Skin epidermis (tissue), 12 donors: ENCODE measurements around the gene LSAMP.

Experiments used
- H3K27ac ChIP-seq, 21 experiments: fragments of 200-600 bp; sonication (generic) in 11 of 21; one replicate each; pipeline ENCODE4 v1.5.0; 2020; ENCODE audit warnings: mild to moderate bottlenecking in 3 of 21, inconsistent platforms in 2 of 21, moderate library complexity in 2 of 21
- H3K4me3 ChIP-seq, 7 experiments: fragments of 200-600 bp; sonication (generic) in 2 of 7; one replicate each; pipeline ENCODE4 v1.5.0; 2020; ENCODE audit warnings: inconsistent platforms in 2 of 7, mild to moderate bottlenecking in 2 of 7, moderate library complexity in 1 of 7

LSAMP gene

GRCh38 chr3:116191409-116191808 lies 253.9 kb downstream of the LSAMP start:
- H3K4me3 ChIP-seq = no peak overlapping the region
- no peak overlapping the region for H3K27ac ChIP-seq

DNA sequence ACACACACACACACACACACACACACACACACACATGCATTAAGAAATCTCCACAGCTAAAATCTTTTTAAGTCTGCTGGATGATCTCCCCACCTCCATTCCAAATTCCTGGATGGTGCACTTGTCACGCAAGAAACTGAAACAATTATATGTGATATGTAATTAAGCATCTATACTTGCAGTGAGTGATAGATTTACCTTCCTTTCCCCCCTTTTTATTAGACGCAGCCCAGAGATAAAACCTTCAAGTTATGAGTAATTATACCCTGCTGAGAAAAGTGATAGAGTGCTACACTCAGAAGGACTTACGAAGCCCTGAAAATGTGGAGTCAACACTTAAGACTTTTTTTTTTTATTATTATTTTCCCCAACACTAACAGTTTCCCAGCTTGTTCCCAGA lies 255.2 kb downstream of the LSAMP start:
- Histone ChIP-seq H3K4me3 (no peak overlapping the region), H3K27ac (no peak overlapping the region)

- Histone ChIP-seq H3K27ac (no peak overlapping the region), H3K4me3 (no peak overlapping the region)
Observed at GRCh38 chr3:116188231-116188785, 257.0 kb downstream of the LSAMP start.

DNA sequence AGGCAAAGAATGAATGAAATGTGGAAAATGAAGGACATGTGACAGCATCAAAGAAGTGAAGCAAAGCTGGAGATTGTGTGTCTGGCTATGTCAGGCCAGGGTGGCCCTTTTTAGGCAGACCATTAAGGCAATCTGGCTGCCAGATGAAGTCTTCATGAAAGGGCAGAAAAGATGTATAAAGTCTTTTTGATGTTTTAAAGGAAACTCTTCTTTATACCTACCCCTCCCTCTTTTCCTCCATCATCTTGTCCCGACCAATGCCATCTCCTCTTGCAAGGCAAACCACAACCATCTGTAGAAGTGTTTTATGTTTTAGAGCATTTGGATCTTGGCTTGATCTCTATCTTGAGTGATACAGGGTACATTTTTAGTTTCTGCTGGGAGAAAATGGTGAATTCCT lies 259.2 kb downstream of the LSAMP start:
- Histone ChIP-seq H3K4me3 (no peak overlapping the region), H3K27ac (no peak overlapping the region)

DNA sequence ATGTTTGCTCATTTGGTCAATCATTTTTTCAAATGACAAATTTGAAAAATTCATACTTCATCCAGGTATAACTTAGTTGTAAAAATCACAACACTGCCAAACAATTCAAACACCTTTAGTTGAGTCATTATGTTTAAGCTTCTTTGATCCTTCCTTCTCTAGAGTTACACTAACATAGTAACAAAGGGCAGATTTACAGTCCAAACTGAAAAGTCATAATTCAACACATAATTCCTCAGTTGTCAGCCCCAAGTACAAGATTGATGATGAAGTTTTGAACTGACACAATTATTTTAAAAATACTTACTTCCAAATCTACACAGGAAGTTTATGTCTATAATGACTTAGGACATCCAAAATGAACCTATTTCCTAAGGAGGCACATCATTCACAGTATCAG lies 264.1 kb downstream of the LSAMP start:
- Histone ChIP-seq H3K27ac (no peak overlapping the region), H3K4me3 (no peak overlapping the region)

DNA sequence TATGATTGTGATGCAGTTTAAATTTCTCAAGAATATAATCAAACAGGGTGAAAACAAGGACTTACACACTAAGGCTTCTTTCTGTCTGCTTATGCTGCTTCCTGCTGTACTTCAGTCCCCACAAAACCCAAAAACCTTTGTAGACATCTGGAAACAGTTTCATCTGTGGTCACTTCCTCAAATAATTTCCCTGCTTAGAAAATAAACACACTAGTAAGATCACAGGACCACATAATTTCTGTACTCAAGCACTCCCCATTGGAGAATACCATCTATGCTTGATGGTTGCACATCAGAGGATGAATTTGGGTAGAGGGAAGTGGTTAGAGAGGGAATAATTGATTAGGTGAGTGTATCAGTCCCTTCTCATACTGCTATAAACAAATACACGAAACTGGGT lies 266.2 kb downstream of the LSAMP start:
- no peak overlapping the region for H3K4me3 ChIP-seq
- no peak overlapping the region for H3K27ac ChIP-seq

GRCh38 chr3:116176974-116177555 lies 268.2 kb downstream of the LSAMP start:
- Histone ChIP-seq H3K4me3 (no peak overlapping the region), H3K27ac (no peak overlapping the region)

DNA sequence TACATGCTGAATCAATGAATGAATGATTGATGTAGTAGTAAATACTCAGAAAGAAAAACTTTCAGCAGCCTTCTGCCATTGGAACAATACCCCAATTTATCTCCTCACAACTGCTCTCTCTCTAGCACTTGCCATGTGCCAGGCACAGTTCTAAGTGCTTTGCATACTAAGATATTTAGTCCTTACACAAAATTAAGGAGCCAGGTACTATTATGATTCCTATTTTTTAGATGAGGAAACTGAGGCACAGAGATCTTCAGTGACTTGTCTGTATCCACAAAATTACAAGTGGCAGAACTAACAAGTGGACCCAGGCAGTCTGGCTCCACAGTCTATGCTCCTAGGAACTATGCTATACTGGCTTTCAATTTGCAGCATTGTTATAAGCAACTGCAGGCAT lies 279.2 kb downstream of the LSAMP start:
- Histone ChIP-seq H3K4me3 (no peak overlapping the region), H3K27ac (no peak overlapping the region)

GRCh38 chr3:116165641-116166040 lies 279.6 kb downstream of the LSAMP start:
- Histone ChIP-seq H3K4me3 (no peak overlapping the region), H3K27ac (no peak overlapping the region)

- H3K27ac ChIP-seq = no peak overlapping the region
- no peak overlapping the region for H3K4me3 ChIP-seq
Observed at GRCh38 chr3:116165135-116165534, 280.2 kb downstream of the LSAMP start.

- H3K4me3 ChIP-seq = no peak overlapping the region
- H3K27ac ChIP-seq = no peak overlapping the region
Observed at GRCh38 chr3:116164039-116164438, 281.2 kb downstream of the LSAMP start.

DNA sequence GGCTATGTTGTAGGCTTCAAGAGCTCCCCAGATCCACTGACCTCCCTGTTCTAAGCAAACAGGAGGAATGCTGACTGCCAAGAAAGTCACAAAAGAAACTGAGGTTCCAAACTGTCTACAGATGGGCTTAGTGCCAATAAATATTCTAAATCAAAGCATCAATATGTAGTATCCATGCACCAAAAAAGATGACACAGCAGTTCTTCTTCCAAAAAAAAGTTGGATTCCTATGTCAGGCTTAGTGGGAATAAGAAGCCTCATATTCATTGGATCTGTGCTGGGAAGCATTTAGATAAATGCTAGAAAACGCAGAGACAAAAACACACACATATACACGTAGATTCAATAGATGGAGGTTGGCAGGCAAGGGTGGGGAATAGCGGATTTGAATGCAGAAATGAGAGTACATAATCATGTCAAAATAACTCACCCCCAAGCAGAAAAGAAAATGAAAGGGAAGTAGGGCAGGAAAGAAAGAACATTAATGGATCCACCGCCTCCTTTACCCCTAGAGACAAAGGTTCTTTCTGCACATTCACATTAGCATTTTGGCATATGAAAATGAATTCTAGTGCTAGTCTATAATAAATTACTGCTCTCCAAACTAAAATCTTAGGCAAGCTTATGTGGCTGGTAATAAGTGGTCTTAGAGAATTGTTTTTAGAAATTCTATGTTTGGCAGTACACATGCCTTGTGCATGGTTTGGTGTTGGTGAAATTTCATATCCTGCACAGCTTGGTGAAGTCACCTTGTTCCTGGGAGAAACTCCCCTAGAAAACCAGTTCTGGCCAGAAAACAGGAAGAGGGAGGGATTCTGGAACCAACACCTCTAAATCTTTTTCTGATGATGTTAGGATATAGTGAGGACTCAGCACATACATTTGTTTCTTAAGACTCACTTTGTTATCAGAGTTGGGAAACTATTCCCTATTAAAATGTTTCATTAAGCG lies 283.4 kb downstream of the LSAMP start:
- no peak overlapping the region for H3K27ac ChIP-seq
- H3K4me3 ChIP-seq = no peak overlapping the region

DNA sequence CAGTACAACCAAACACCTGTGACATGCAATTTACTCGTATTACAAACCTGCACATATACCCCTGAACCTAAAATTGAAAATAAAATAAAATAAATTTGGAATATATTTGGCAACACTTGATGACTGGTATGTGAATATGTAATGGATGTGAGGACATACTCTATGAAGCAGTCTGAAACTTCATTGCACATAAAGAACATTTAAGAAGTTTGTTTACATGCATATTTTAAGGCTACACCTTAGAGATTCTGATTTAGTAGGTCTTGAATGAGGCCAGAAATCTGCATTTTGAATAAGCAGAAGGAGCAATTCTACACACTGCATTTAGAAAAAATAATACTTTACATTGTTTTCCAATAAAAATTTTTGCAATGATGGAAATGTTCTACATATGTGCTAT lies 284.7 kb downstream of the LSAMP start:
- Histone ChIP-seq H3K4me3 (no peak overlapping the region), H3K27ac (no peak overlapping the region)

DNA sequence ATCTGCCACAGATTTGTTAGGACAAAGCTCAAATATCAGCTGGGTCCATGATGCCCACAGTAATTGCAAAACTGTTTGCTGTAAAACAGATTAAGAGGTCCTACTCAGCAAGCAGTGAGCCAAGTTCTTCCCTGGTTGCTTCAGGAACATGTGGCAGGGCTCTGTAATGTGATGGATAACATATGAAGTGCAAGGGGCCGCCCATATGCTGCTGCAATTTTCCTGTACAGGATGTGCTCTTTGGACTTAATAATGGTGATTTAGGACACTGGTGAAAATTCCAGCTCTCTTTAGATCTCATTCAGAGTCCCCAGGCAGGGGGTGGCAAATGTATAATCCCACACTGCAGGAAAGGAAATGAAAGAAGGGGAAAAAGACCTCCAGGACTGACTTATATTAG lies 289.4 kb downstream of the LSAMP start:
- Histone ChIP-seq H3K27ac (no peak overlapping the region), H3K4me3 (no peak overlapping the region)

DNA sequence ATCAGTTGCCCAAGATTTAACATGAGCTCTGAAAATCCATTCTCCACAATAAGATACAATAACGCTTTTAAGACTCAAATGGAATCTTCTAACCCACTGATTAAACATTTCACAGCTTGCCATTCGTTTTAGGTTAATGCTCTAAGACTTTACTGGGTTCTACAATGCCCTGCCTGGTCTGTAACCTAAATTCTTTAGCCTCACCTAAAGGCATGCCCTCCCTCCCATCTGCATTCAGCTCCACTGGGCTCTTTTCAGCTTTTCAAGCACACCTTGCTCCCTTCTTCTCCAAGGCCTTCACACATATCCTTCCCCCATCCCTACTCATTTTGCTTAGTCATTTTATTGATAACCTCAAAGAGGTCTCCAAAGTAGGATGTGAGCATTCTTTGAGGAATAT lies 290.9 kb downstream of the LSAMP start:
- Histone ChIP-seq H3K4me3 (no peak overlapping the region), H3K27ac (no peak overlapping the region)

GRCh38 chr3:116153174-116153573 lies 292.1 kb downstream of the LSAMP start:
- no peak overlapping the region for H3K4me3 ChIP-seq
- no peak overlapping the region for H3K27ac ChIP-seq

DNA sequence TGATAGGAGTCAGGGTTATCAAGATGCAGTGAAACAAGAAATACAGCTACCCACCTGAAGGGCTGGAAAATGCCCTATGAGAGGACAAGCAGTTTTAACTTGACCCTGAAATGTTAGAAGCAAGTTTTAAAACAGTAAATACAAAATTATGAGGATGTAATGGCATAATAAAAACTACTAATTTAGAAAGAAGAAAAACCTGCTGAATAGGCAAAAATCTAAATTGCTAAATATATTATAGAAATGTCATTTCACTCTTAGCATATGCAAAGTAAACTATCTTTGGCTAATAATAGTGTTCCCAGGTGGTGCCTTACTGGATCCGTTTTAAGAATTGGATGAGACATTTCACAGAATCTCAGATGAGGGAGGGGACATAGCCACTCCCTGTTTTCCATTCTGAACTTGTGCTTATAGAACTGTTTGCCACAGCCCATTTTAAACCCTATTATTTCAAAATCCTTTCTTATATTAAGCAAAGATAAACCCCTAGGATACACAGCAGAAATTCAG lies 294.6 kb downstream of the LSAMP start:
- no peak overlapping the region for H3K27ac ChIP-seq
- no peak overlapping the region for H3K4me3 ChIP-seq

DNA sequence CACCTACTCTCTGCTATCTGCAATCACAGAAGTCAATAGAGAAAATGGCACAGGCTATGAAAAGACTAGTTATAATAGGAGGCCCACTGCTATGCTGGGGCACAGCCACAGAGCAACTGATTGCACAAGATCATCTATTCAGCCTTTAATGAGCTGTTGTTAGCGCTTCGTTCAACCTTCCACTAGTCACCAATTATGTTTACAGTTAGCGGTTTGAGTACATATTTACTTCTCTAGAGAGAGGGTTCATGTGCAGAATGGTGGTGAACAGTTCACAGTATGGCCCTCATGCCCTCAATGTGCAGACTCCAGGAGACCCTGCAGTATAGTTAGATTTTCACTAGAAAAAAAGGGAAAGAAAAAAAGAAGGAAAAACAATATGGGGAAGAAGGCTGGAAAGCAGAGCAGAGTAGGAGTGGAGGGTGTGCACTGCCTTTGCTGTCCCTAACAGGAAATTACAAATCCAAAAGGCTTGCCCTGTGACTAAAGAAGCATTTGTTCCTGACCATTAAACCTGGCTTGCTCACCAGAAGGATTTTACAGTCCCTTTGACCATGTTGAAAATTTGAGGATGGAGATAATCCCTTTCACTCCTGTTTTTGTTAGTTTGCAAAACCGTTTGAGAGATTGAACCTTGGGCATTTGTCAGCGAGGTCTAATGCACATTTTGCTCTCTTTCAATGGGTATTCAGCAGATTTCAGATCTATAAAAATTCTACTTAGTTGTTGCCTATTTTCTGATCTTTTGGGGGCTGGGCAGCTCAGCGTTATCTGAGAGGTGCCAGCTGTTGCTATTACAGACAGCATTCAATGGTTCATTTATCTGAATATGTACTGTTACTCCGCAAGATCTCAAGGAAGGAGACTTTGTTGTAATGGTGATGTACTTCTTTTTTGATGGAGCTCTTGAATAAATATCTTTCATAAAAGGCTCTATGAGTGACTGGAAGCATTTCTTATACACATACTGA lies 296.1 kb downstream of the LSAMP start:
- H3K4me3 ChIP-seq = no peak overlapping the region
- no peak overlapping the region for H3K27ac ChIP-seq

DNA sequence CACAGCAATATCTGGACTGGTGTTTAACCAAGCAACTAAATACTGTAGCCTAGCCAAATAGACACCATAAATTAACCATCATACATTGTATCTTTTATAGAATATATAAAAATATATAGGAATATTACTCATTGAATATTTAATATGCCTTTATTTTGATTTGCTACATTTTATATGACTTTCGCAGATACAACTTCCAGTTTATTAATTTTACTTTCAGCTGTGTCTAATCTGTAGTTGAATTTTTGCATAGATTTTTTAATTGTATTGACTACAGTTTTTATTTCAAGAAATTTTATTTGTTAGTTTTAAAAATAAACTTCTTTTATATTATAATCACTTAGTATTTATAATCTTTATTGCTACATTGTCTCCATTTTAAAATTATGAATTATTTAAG lies 299.7 kb downstream of the LSAMP start:
- Histone ChIP-seq H3K27ac (no peak overlapping the region), H3K4me3 (no peak overlapping the region)

DNA sequence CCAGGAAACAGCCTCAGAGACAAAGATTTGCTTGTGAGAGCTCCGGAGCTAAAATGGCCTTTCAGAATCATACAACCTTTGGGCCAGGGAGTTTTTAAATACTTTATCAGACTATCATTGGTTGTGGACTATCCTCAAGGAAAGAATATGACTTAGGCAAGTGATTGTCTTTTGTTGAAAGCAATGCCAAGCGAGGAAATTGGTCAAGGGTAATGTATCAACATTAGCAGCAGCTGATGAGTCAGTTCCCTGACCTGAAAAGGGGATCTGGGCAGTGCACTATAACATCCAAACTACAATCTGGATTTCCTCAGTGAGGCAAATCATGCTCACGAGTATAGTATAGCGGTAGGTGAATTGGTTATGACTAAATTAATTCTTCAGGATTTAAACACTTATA lies 303.6 kb downstream of the LSAMP start:
- Histone ChIP-seq H3K4me3 (no peak overlapping the region), H3K27ac (no peak overlapping the region)
